Ishikawa (cell line): ENCODE results near the gene TLR6.

Experiments
- CEBPB ChIP-seq: IDR thresholded peaks from 2 replicates; pipeline ENCODE4 v1.6.1; 2012
- CREB1 ChIP-seq: IDR thresholded peaks from 2 replicates; pipeline ENCODE4 v1.6.1; 2012; ENCODE audit warnings: low read depth
- EGR1 ChIP-seq: IDR thresholded peaks from 2 replicates; pipeline ENCODE4 v1.6.1; 2012
- EP300 ChIP-seq: IDR thresholded peaks from 2 replicates; pipeline ENCODE4 v1.6.1; 2012; ENCODE audit warnings: borderline replicate concordance
- FOXM1 ChIP-seq: IDR thresholded peaks from 2 replicates; pipeline ENCODE4 v1.6.1; 2012; ENCODE audit warnings: low read depth, borderline replicate concordance
- MAX ChIP-seq: IDR thresholded peaks from 2 replicates; pipeline ENCODE4 v1.6.1; 2012
- NFIC ChIP-seq: IDR thresholded peaks from 2 replicates; pipeline ENCODE4 v1.6.1; 2012
- RAD21 ChIP-seq: IDR thresholded peaks from 2 replicates; pipeline ENCODE4 v1.6.1; 2012; ENCODE audit warnings: low read depth
- REST ChIP-seq: IDR thresholded peaks from 2 replicates; pipeline ENCODE4 v1.6.1; 2012; ENCODE audit warnings: low read depth, mild to moderate bottlenecking
- TAF1 ChIP-seq: IDR thresholded peaks from 2 replicates; pipeline ENCODE4 v1.6.1; 2012; ENCODE audit warnings: low read depth, mild to moderate bottlenecking
- TCF12 ChIP-seq: IDR thresholded peaks from 2 replicates; pipeline ENCODE4 v1.6.1; 2012; ENCODE audit warnings: low read depth
- TEAD4 ChIP-seq: IDR thresholded peaks from 2 replicates; pipeline ENCODE4 v1.6.1; 2012
- USF1 ChIP-seq: IDR thresholded peaks from 2 replicates; pipeline ENCODE4 v1.6.1; 2012
- YY1 ChIP-seq: IDR thresholded peaks from 2 replicates; pipeline ENCODE4 v1.6.1; 2012; ENCODE audit warnings: low read depth
- ZBTB7A ChIP-seq: IDR thresholded peaks from 2 replicates; pipeline ENCODE4 v1.6.1; 2012; ENCODE audit warnings: low read depth

The TLR6 gene

GRCh38 chr4:38779790-38780189 lies 76.8 kb downstream of the TLR6 start:
- TF ChIP-seq USF1 (no peak), REST (no peak), MAX (no peak), TEAD4 (no peak), YY1 (no peak), CREB1 (no peak), RAD21 (no peak), ZBTB7A (no peak), TAF1 (no peak), TCF12 (no peak), NFIC (no peak), EP300 (no peak), EGR1 (no peak), FOXM1 (no peak), CEBPB (no peak)

- TF ChIP-seq TAF1 (no peak), TCF12 (no peak), CEBPB (no peak), YY1 (no peak)
These were observed 81.3 kb downstream of the TLR6 start for GRCh38 chr4:38775326-38775725.

- TF ChIP-seq CREB1 (no peak), FOXM1 (no peak), TCF12 (no peak), TEAD4 (no peak), USF1 (no peak), TAF1 (no peak), MAX (no peak), EP300 (no peak)
These were observed 82.2 kb downstream of the TLR6 start for GRCh38 chr4:38774181-38774955.
